Upper lobe of right lung (tissue), 1 donor: Measurements from ENCODE around the gene C20orf202. TPM values are rescaled to one million over a fixed set of nuclear protein-coding genes. Genes with fewer than 3 reads are reported as not detected.

Experiments
- ATAC-seq: fragments of 200-7000 bp; cut with Tn5 transposase; one replicate; pipeline ENCODE4 v1.9.1; 2020; ENCODE audit warnings: mild to moderate bottlenecking, moderate library complexity
- DNase-seq: peaks from one replicate; pipeline ENCODE4 v3.0.0-alpha.2; 2020
- H3K27ac ChIP-seq: fragments of 200-600 bp; one replicate; pipeline ENCODE4 v1.8.0; 2022
- H3K27me3 ChIP-seq: fragments of 200-600 bp; one replicate; pipeline ENCODE4 v1.8.0; 2022; ENCODE audit warnings: mild to moderate bottlenecking
- H3K36me3 ChIP-seq: fragments of 200-600 bp; one replicate; pipeline ENCODE4 v1.8.0; 2022
- H3K4me1 ChIP-seq: fragments of 200-600 bp; one replicate; pipeline ENCODE4 v1.8.0; 2022
- H3K4me3 ChIP-seq: fragments of 200-600 bp; one replicate; pipeline ENCODE4 v1.8.0; 2022; ENCODE audit warnings: mild to moderate bottlenecking
- H3K9me3 ChIP-seq: fragments of 200-600 bp; one replicate; pipeline ENCODE4 v1.8.0; 2022
- intact Hi-C: fragments of 100-400 bp; cut with DNase I; formaldehyde crosslinking; loops from one replicate; pipeline ENCODE4 v1.11.0; 2022
- total RNA-seq: library from RNA; stranded (reverse); fragmentation: NEBNext Ultra II Directional; extraction: Animal tissue kit (Norgen Biotek cat#: 25700); gene quantifications from one replicate; pipeline ENCODE4 v1.2.1, GENCODE V29; 2021
- TF ChIP-seq, protein P1 (sequence below): fragments of 200-600 bp; IDR thresholded peaks from one replicate; pipeline ENCODE4 v1.8.0; 2022; ENCODE audit warnings: antibody characterized with exemption
- donor health status: DM: no; HTN: yes; CAD: no; lungs with severe emphysema.

C20orf202 gene
- total RNA-seq, 1 donor from 2014 or later = 0.64 TPM

DNA sequence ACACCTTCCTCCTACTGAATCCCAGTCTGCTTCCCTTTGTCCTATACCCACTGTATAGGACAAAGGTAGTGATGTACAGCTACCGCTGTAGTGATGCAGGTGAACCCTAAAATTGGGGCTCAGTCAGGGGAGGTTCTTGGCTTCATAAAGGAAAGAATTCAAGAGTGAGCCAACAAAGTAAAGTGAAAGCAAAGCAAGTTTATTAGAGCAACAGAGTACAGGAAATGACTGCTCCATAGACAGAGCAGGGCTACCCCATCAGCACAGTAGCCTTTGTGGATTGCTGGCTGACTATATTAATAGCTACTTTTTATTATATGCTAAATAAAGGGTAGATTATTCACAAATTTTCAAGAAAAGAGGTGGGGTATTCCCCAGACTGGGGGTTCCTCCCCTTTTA is 3.3 kb upstream of the C20orf202 start:
- intact Hi-C loops = no loop called here
- no peaks in the 10 kb centered on the region for H3K27me3 ChIP-seq
- H3K36me3 ChIP-seq = no peaks in the 10 kb centered on the region
- peaks cover 9% of the 10 kb centered on the region for H3K4me1 ChIP-seq
- TF ChIP-seq, protein P1, sequence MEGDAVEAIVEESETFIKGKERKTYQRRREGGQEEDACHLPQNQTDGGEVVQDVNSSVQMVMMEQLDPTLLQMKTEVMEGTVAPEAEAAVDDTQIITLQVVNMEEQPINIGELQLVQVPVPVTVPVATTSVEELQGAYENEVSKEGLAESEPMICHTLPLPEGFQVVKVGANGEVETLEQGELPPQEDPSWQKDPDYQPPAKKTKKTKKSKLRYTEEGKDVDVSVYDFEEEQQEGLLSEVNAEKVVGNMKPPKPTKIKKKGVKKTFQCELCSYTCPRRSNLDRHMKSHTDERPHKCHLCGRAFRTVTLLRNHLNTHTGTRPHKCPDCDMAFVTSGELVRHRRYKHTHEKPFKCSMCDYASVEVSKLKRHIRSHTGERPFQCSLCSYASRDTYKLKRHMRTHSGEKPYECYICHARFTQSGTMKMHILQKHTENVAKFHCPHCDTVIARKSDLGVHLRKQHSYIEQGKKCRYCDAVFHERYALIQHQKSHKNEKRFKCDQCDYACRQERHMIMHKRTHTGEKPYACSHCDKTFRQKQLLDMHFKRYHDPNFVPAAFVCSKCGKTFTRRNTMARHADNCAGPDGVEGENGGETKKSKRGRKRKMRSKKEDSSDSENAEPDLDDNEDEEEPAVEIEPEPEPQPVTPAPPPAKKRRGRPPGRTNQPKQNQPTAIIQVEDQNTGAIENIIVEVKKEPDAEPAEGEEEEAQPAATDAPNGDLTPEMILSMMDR = no peak
- ATAC-seq = no peak
- no peak overlapping the region for H3K4me3 ChIP-seq
- H3K9me3 ChIP-seq = no peaks in the 10 kb centered on the region
- DNase-seq = no peak
- peak overlapping the region; percentile 78 for H3K27ac ChIP-seq

DNA sequence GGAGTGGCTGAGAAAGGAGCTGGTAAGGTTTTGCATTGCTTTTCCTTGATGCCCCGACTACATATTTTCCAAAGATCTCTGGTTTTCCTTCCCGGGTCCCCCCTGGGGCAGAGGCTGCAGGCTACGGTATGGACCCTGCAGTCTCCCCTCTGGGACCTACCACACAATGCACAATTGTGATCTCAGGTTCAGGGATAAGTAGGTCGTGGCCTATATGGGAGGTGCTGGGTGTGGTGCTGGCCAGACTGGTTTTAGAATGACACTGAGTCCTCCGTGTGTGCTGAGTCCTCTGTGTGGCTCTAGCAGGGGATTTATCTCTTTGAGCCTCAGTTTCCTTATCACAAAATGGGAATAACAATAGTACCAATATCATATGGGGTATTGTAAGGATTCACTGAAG is 376 bp downstream of the C20orf202 start:
- no peaks in the 10 kb centered on the region for H3K9me3 ChIP-seq
- no peak overlapping the region for H3K4me3 ChIP-seq
- no peaks in the 10 kb centered on the region for H3K27me3 ChIP-seq
- ATAC-seq (no peak), DNase-seq (no peak)
- H3K4me1 ChIP-seq = peaks cover 13% of the 10 kb centered on the region
- intact Hi-C loops = no loop called here
- H3K36me3 ChIP-seq = no peaks in the 10 kb centered on the region
- H3K27ac ChIP-seq = peak overlapping the region; percentile 70
- TF ChIP-seq, protein P1 = no peak

DNA sequence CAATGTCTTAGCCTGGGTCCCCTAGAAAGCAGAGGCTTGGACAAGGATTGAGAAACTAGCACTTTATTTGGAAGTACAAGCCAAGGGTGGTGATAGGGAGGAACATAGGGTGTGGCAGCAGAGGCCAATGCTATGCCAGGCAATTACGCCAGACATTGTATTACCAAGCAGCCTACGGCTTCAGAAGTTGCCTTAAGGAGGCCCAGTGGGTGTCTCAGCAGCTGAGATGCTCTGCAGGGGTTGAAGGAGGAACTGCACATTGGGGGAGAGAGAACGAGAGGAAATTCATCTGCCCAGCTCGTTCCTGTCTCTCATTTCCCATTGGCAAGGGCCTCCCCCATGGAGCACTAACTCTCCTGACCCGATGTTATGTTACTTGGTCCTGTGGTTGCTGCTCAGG is 859 bp downstream of the C20orf202 start:
- no peaks in the 10 kb centered on the region for H3K36me3 ChIP-seq
- ATAC-seq (peak; percentile 93), DNase-seq (no peak)
- no peaks in the 10 kb centered on the region for H3K27me3 ChIP-seq
- H3K9me3 ChIP-seq = no peaks in the 10 kb centered on the region
- H3K27ac ChIP-seq = peak overlapping the region; percentile 70
- intact Hi-C loops = no loop called here
- H3K4me1 ChIP-seq = peaks cover 13% of the 10 kb centered on the region
- no peak overlapping the region for H3K4me3 ChIP-seq
- TF ChIP-seq, protein P1 = no peak

DNA sequence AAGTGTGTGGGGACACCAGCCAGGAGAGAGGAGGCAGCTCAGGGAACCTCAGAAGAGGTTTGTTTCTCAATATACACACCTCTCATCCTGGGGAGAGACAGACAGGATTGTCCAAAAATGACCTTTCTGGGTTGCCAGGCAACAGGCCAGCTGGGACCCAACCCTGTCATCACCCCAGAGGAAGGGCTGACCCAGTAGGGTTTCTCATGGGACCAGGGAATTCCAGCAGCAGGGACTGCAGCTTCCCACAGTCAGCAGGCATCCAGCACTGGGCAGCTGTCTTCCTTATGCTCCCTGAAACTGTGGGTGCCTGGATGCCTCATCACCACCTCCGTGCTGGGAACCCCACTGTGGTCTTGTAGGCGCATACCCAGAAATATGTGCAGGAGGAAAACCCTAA is 1.3 kb downstream of the C20orf202 start:
- H3K4me3 ChIP-seq = no peak overlapping the region
- no peaks in the 10 kb centered on the region for H3K9me3 ChIP-seq
- H3K4me1 ChIP-seq = peaks cover 13% of the 10 kb centered on the region
- peak overlapping the region; percentile 70 for H3K27ac ChIP-seq
- TF ChIP-seq, protein P1 = no peak
- DNase-seq (no peak), ATAC-seq (peak; percentile 41)
- intact Hi-C loops = no loop called here
- H3K27me3 ChIP-seq = no peaks in the 10 kb centered on the region
- no peaks in the 10 kb centered on the region for H3K36me3 ChIP-seq

DNA sequence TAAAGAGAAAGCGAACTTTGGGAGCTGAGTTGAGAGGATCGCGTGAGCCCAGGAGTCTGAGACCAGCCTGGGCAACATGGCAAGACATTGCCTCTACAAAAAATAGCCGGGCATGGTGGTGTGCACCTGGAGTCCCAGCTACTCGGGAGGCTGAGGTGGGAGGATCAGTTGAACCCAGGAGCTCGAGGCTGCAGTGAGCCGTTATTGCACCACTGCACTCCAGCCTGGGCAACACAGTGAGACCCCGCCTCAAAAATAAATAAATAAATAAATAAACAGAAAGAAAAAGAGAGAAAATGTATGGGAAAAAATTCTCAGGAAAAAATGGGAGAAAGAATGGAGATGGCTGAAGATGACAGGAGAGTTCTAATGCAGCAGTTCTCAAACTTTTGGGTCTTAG is 2.5 kb downstream of the C20orf202 start:
- intact Hi-C loops = no loop called here

More for the DNA sequence above, 2.5 kb downstream of the C20orf202 start:
- DNase-seq (no peak), ATAC-seq (no peak)
- H3K4me1 ChIP-seq = peaks cover 13% of the 10 kb centered on the region
- H3K27me3 ChIP-seq = no peaks in the 10 kb centered on the region
- no peak overlapping the region for H3K27ac ChIP-seq
- no peaks in the 10 kb centered on the region for H3K9me3 ChIP-seq
- TF ChIP-seq, protein P1 = no peak
- no peaks in the 10 kb centered on the region for H3K36me3 ChIP-seq
- H3K4me3 ChIP-seq = no peak overlapping the region
